ENCODE results near the gene BRD8. TPM values are rescaled to one million over a fixed set of nuclear protein-coding genes. Genes with fewer than 3 reads are reported as not detected.

BRD8 gene
- total RNA-seq, 1 donor from 2014 or later = 51.8 TPM

GRCh38 chr5:138110266-138110963, 68.0 kb downstream of the BRD8 start:
- H3K27me3 Mint-ChIP-seq (ENCODE audit: insufficient read depth) = peaks cover 9% of the 10 kb centered on the region
- no peaks in the 10 kb centered on the region for H3K4me1 Mint-ChIP-seq (ENCODE audit: low read depth)
- no peak for DNase-seq (ENCODE audit: low spot score)
- no peak overlapping the region for H3K4me3 Mint-ChIP-seq
- H3K9me3 Mint-ChIP-seq = no peaks in the 10 kb centered on the region
- intact Hi-C loops (cut with micrococcal nuclease) = no loop called here
- H3K27ac Mint-ChIP-seq = no peak overlapping the region
- H3K36me3 Mint-ChIP-seq (ENCODE audit: low read depth) = no peaks in the 10 kb centered on the region

GRCh38 chr5:138109463-138110265, 68.8 kb downstream of the BRD8 start:
- H3K4me3 Mint-ChIP-seq = no peak overlapping the region
- H3K27ac Mint-ChIP-seq = no peak overlapping the region
- intact Hi-C loops (cut with micrococcal nuclease) = no loop called here
- DNase-seq (ENCODE audit: low spot score) = no peak
- no peaks in the 10 kb centered on the region for H3K9me3 Mint-ChIP-seq
- no peaks in the 10 kb centered on the region for H3K36me3 Mint-ChIP-seq (ENCODE audit: low read depth)
- H3K27me3 Mint-ChIP-seq (ENCODE audit: insufficient read depth) = peaks cover 9% of the 10 kb centered on the region
- no peaks in the 10 kb centered on the region for H3K4me1 Mint-ChIP-seq (ENCODE audit: low read depth)

GRCh38 chr5:138107213-138107612, 71.2 kb downstream of the BRD8 start:
- peaks cover 9% of the 10 kb centered on the region for H3K27me3 Mint-ChIP-seq (ENCODE audit: insufficient read depth)
- intact Hi-C loops (cut with micrococcal nuclease) = no loop called here
- H3K4me3 Mint-ChIP-seq = no peak overlapping the region
- no peaks in the 10 kb centered on the region for H3K9me3 Mint-ChIP-seq
- no peak overlapping the region for H3K27ac Mint-ChIP-seq
- no peak for DNase-seq (ENCODE audit: low spot score)
- no peaks in the 10 kb centered on the region for H3K4me1 Mint-ChIP-seq (ENCODE audit: low read depth)
- no peaks in the 10 kb centered on the region for H3K36me3 Mint-ChIP-seq (ENCODE audit: low read depth)

- DNase-seq (ENCODE audit: low spot score) = no peak
- peaks cover 3% of the 10 kb centered on the region for H3K27me3 Mint-ChIP-seq (ENCODE audit: insufficient read depth)
- no peak overlapping the region for H3K4me3 Mint-ChIP-seq
- no peak overlapping the region for H3K27ac Mint-ChIP-seq
- intact Hi-C loops (cut with micrococcal nuclease) = no loop called here
- H3K9me3 Mint-ChIP-seq = no peaks in the 10 kb centered on the region
- no peaks in the 10 kb centered on the region for H3K36me3 Mint-ChIP-seq (ENCODE audit: low read depth)
- no peaks in the 10 kb centered on the region for H3K4me1 Mint-ChIP-seq (ENCODE audit: low read depth)
These were observed 72.7 kb downstream of the BRD8 start for GRCh38 chr5:138105709-138106108.

- no peak overlapping the region for H3K4me3 Mint-ChIP-seq
- H3K27me3 Mint-ChIP-seq (ENCODE audit: insufficient read depth) = peaks cover 2% of the 10 kb centered on the region
- H3K36me3 Mint-ChIP-seq (ENCODE audit: low read depth) = no peaks in the 10 kb centered on the region
- no peaks in the 10 kb centered on the region for H3K9me3 Mint-ChIP-seq
- no peaks in the 10 kb centered on the region for H3K4me1 Mint-ChIP-seq (ENCODE audit: low read depth)
- H3K27ac Mint-ChIP-seq = no peak overlapping the region
- DNase-seq (ENCODE audit: low spot score) = no peak
- intact Hi-C loops (cut with micrococcal nuclease) = no loop called here
These were observed 75.2 kb downstream of the BRD8 start for GRCh38 chr5:138103319-138103637.

- intact Hi-C loops (cut with micrococcal nuclease) = no loop called here
- DNase-seq (ENCODE audit: low spot score) = no peak
- Mint-ChIP-seq H3K27me3 (ENCODE audit: insufficient read depth) (peaks cover 2% of the 10 kb centered on the region), H3K4me1 (ENCODE audit: low read depth) (peaks cover under 1% of the 10 kb centered on the region), H3K4me3 (no peak overlapping the region), H3K27ac (no peak overlapping the region), H3K36me3 (ENCODE audit: low read depth) (no peaks in the 10 kb centered on the region), H3K9me3 (no peaks in the 10 kb centered on the region)
These were observed 75.7 kb downstream of the BRD8 start for GRCh38 chr5:138102454-138103318.

GRCh38 chr5:138096997-138097828, 81.2 kb downstream of the BRD8 start:
- intact Hi-C loops (cut with micrococcal nuclease) = no loop called here
- Mint-ChIP-seq H3K4me3 (no peak overlapping the region), H3K36me3 (ENCODE audit: low read depth) (peaks cover 1% of the 10 kb centered on the region), H3K4me1 (ENCODE audit: low read depth) (peaks cover 41% of the 10 kb centered on the region), H3K27ac (peak overlapping the region; percentile 53), H3K27me3 (ENCODE audit: insufficient read depth) (no peaks in the 10 kb centered on the region), H3K9me3 (no peaks in the 10 kb centered on the region)
- no peak for DNase-seq (ENCODE audit: low spot score)

- Mint-ChIP-seq H3K9me3 (no peaks in the 10 kb centered on the region), H3K27me3 (ENCODE audit: insufficient read depth) (no peaks in the 10 kb centered on the region), H3K4me3 (no peak overlapping the region), H3K27ac (peak overlapping the region; percentile 45), H3K36me3 (ENCODE audit: low read depth) (peaks cover 1% of the 10 kb centered on the region), H3K4me1 (ENCODE audit: low read depth) (peaks cover 41% of the 10 kb centered on the region)
- DNase-seq (ENCODE audit: low spot score) = no peak
- intact Hi-C loops (cut with micrococcal nuclease) = no loop called here
These were observed 82.1 kb downstream of the BRD8 start for GRCh38 chr5:138096363-138096762.

- Mint-ChIP-seq H3K4me3 (no peak overlapping the region), H3K4me1 (ENCODE audit: low read depth) (peaks cover 41% of the 10 kb centered on the region), H3K36me3 (ENCODE audit: low read depth) (peaks cover 1% of the 10 kb centered on the region), H3K27ac (no peak overlapping the region), H3K9me3 (no peaks in the 10 kb centered on the region), H3K27me3 (ENCODE audit: insufficient read depth) (peaks cover 2% of the 10 kb centered on the region)
- DNase-seq (ENCODE audit: low spot score) = no peak
- intact Hi-C loops (cut with micrococcal nuclease) = no loop called here
These were observed 83.1 kb downstream of the BRD8 start for GRCh38 chr5:138095100-138095907.

GRCh38 chr5:138093036-138093435, 85.4 kb downstream of the BRD8 start:
- intact Hi-C loops (cut with micrococcal nuclease) = no loop called here
- DNase-seq (ENCODE audit: low spot score) = no peak
- peaks cover 2% of the 10 kb centered on the region for H3K27me3 Mint-ChIP-seq (ENCODE audit: insufficient read depth)
- no peaks in the 10 kb centered on the region for H3K9me3 Mint-ChIP-seq
- no peak overlapping the region for H3K4me3 Mint-ChIP-seq
- H3K36me3 Mint-ChIP-seq (ENCODE audit: low read depth) = peaks cover 1% of the 10 kb centered on the region
- H3K27ac Mint-ChIP-seq = no peak overlapping the region
- peaks cover 41% of the 10 kb centered on the region for H3K4me1 Mint-ChIP-seq (ENCODE audit: low read depth)

- no peaks in the 10 kb centered on the region for H3K9me3 Mint-ChIP-seq
- H3K36me3 Mint-ChIP-seq (ENCODE audit: low read depth) = peaks cover 1% of the 10 kb centered on the region
- intact Hi-C loops (cut with micrococcal nuclease) = no loop called here
These were observed 86.1 kb downstream of the BRD8 start for GRCh38 chr5:138092301-138092700.

GRCh38 chr5:138091685-138092084, 86.7 kb downstream of the BRD8 start:
- peaks cover 1% of the 10 kb centered on the region for H3K36me3 Mint-ChIP-seq (ENCODE audit: low read depth)
- peaks cover 2% of the 10 kb centered on the region for H3K27me3 Mint-ChIP-seq (ENCODE audit: insufficient read depth)
- peaks cover 30% of the 10 kb centered on the region for H3K4me1 Mint-ChIP-seq (ENCODE audit: low read depth)
- no peak for DNase-seq (ENCODE audit: low spot score)
- intact Hi-C loops (cut with micrococcal nuclease) = no loop called here
- no peaks in the 10 kb centered on the region for H3K9me3 Mint-ChIP-seq
- no peak overlapping the region for H3K27ac Mint-ChIP-seq
- no peak overlapping the region for H3K4me3 Mint-ChIP-seq

More at GRCh38 chr5:138092301-138092700, 86.1 kb downstream of the BRD8 start:
- no peak overlapping the region for H3K27ac Mint-ChIP-seq
- peaks cover 2% of the 10 kb centered on the region for H3K27me3 Mint-ChIP-seq (ENCODE audit: insufficient read depth)
- H3K4me3 Mint-ChIP-seq = no peak overlapping the region
- H3K4me1 Mint-ChIP-seq (ENCODE audit: low read depth) = peaks cover 37% of the 10 kb centered on the region
- no peak for DNase-seq (ENCODE audit: low spot score)
